Fibroblast of skin of right quadriceps (primary cell): ENCODE data around the gene MARCHF2.

ENCODE experiments used
- DNase-seq: peaks from one replicate; pipeline ENCODE4 v3.0.0-alpha.2; 2013

Gene MARCHF2

DNA sequence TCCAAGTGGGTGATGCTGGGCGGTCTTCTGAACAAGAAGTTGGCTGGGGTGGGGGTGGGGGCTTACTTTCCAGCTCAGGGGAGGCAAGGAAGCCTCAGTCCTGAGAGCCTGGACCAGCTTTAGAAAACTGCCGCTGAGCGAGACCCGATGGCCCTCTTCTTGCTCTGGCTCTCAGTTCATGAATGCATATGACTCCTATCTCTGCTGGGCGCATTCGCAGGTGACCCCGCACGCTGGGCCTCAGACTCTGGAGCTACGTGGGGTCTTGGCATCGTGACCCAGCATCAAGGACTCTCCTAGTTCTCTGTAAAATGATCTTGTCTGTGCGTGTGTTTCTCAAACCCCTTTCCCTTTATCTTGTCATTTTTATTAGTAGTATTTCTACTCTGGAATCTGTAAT is 69.6 kb downstream of the MARCHF2 start:
- DNase-seq = no peak

GRCh38 chr19:8483165-8483564 is 70.1 kb downstream of the MARCHF2 start:
- no peak for DNase-seq

DNA sequence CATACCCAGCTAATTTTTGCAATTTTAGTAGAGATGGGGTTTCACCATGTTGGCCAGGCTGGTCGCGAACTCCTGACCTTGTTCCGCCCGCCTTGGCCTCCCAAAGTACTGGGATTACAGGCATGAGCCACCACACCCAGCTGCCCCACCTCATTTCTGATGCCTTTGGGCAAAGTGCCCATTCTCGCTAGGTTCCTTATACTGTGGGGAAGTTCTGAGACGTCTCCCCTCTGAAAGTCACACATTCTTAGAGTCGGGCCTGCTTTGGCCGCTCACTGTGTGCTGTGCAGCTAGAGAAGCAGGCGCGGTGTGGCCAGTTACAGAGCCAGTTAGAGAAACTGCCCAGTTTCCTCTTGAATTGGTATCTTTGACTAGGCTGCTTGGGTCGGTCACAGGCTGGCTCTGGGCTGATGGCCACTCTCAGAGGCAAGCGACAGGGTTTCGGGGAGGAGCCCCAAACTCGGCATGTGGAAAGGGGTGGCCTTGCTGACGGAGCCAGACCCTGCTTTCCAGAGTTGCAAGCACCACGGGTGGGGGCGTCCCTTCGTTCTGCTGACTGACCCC is 71.3 kb downstream of the MARCHF2 start:
- no peak for DNase-seq

GRCh38 chr19:8485561-8486371 is 72.7 kb downstream of the MARCHF2 start:
- no peak for DNase-seq

- DNase-seq = no peak
These were observed 73.6 kb downstream of the MARCHF2 start for GRCh38 chr19:8486661-8487136.

DNA sequence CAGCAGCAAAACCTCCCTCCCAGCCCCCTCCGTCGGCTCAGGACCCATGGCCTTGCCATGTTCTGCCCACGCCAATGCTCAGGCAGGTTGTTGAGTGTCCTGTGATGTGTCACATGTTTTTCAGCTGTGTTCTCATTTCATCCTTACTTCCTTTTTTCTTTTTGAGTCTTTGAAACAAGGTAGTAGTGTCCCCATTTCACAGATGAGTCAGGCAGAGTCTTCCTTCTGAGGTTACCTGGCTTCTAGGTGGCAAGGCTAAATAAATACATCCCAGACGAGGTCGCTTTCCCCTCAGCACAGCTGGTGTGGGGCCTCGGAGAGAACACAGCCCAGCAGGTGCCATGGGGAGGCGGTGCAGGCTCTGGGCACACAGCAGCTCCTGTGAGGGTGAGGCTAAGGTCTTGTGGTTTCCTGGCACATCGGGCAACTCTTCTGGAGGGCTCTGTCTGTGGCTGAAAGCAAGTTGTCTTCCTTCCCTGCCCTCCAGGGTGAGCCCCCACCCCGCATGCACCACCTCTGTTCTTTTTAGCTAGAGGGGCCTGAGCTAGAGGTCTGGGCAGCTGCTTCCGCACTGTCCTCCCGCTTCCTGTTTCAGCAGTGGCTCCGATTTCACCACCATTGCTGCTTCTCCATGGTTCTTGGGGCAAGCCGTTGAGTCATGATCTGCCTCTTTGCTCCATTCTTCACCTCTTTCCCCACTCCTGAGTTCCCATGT is 74.2 kb downstream of the MARCHF2 start:
- no peak for DNase-seq

GRCh38 chr19:8488365-8488764 is 75.3 kb downstream of the MARCHF2 start:
- no peak for DNase-seq
